Hematopoietic multipotent progenitor cell (in vitro differentiated cells): ENCODE measurements around the gene CNTN6. TPM values are rescaled to one million over a fixed set of nuclear protein-coding genes. Genes with fewer than 3 reads are reported as not detected.

Experiments
- DNase-seq, 3 donors: peaks; one replicate each; pipeline ENCODE4 v3.0.0-alpha.2; 2011 to 2015; ENCODE audit warnings: low read depth in 2 of 3, low spot score in 2 of 3
- small RNA-seq: library from RNA; depleted of rRNA; stranded (forward); fragments of <200 nt; gene quantifications from one replicate; pipeline ENCODE3, GENCODE V24; 2012
- total RNA-seq: library from RNA; depleted of rRNA; stranded (reverse); fragments of >200 nt; gene quantifications from one replicate; pipeline ENCODE4 v1.2.3, GENCODE V29; 2012

CNTN6 gene
- total RNA-seq, 1 donor = not detected

GRCh38 chr3:1400571-1400970 lies 307.7 kb downstream of the CNTN6 start:
- no peak for DNase-seq

GRCh38 chr3:1404270-1404962 lies 311.6 kb downstream of the CNTN6 start:
- no peak for DNase-seq

- DNase-seq = no peak
Observed at GRCh38 chr3:1406250-1406649, 313.4 kb downstream of the CNTN6 start.

- DNase-seq = no peak
Observed at GRCh38 chr3:1421577-1421976, 328.8 kb downstream of the CNTN6 start.

GRCh38 chr3:1423566-1424089 lies 330.8 kb downstream of the CNTN6 start:
- no peak for DNase-seq

- DNase-seq = peak in 1 of 3 donors; percentile 11
Observed at GRCh38 chr3:1439395-1439794, 346.6 kb downstream of the CNTN6 start.

- DNase-seq = no peak
Observed at GRCh38 chr3:1442271-1442670, 349.4 kb downstream of the CNTN6 start.

GRCh38 chr3:1444195-1444594 lies 351.4 kb downstream of the CNTN6 start:
- no peak for DNase-seq

- DNase-seq = no peak
Observed at GRCh38 chr3:1446531-1446930, 353.7 kb downstream of the CNTN6 start.

GRCh38 chr3:1447452-1447851 lies 354.6 kb downstream of the CNTN6 start:
- DNase-seq = no peak

GRCh38 chr3:1448443-1448842 lies 355.6 kb downstream of the CNTN6 start:
- DNase-seq = no peak

Small RNA genes lying within 50 kb of the gene (small RNA-seq; reads per million reads assigned to genes)
- not detected for gene CRB3P1
- gene RN7SL120P = not detected
